GM12872 (cell line): ENCODE results near the gene PSMC3IP.
A peak's percentile ranks its signal among the peaks of the same experiment; 100 is the strongest.

Source experiments
- CTCF ChIP-seq: IDR thresholded peaks from 3 replicates; pipeline ENCODE4 v1.5.1; 2011; ENCODE audit warnings: low read depth, mild to moderate bottlenecking, low read length, moderate library complexity; ENCODE audit not compliant: insufficient read depth

PSMC3IP gene

DNA sequence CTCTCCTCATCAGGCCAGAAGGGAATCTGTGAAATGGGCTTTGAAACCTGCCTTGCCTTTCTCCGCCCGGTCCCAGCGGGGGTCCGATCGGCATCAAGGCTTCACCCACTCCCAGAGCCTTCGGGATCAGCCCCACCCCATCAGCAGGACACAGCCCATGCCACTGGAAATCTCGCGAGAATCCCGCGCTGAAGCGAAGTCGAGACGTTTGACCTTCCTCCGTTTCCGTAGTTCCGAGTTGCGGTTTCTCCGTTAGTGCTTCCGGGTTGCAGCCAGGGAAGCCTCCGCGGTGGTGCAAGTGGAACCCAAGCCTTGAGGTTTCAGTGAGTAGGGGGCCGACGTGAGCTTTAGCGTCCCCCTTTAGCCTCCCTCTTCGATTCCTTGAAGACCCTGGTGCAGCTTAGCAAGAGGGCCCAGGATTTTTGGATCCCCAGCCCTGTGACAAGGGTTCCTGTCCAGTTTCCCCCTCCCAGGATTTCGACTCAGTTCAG lies 15.6 kb downstream of the PSMC3IP start, which contains the start of gene COASY:
Gene COASY (plus strand): TSS at position 252 of the 491 bp plus-strand sequence. CDS start 475 bp downstream, outside the sequence.
- TF ChIP-seq CTCF: no peak

- no peak for TF ChIP-seq CTCF
Measured at GRCh38 chr17:42560246-42560645, 17.3 kb downstream of the PSMC3IP start.

GRCh38 chr17:42559075-42559474 lies 18.5 kb downstream of the PSMC3IP start:
- TF ChIP-seq CTCF: no peak

- peak; percentile 25; the same call in 1 of the 3 replicates for TF ChIP-seq CTCF
Measured at GRCh38 chr17:42555961-42556617, 21.4 kb downstream of the PSMC3IP start.

DNA sequence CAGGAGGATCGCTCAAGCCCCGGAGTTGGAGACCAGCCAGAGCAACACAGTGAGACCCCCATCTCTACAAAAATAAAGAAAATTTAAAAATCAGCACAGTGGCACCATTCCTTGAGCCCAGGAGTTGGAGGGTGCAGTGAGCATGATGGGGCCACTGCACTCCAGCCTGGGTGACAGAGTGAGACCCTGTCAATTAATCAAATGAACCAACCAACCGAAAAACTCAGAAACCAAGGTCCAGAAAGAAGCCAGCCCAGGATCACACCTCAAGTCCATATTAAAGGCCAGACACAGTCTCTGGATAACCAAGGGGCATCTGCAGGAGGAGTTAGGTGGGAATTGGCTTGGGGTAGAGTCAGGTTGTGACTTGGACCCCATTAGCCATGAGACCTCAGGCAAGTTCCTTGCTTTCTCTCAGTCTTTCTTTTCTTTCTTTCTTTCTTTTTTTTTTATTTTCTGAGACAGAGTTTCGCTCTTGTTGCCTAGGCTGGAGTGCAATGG lies 22.4 kb downstream of the PSMC3IP start:
- no peak for TF ChIP-seq CTCF

DNA sequence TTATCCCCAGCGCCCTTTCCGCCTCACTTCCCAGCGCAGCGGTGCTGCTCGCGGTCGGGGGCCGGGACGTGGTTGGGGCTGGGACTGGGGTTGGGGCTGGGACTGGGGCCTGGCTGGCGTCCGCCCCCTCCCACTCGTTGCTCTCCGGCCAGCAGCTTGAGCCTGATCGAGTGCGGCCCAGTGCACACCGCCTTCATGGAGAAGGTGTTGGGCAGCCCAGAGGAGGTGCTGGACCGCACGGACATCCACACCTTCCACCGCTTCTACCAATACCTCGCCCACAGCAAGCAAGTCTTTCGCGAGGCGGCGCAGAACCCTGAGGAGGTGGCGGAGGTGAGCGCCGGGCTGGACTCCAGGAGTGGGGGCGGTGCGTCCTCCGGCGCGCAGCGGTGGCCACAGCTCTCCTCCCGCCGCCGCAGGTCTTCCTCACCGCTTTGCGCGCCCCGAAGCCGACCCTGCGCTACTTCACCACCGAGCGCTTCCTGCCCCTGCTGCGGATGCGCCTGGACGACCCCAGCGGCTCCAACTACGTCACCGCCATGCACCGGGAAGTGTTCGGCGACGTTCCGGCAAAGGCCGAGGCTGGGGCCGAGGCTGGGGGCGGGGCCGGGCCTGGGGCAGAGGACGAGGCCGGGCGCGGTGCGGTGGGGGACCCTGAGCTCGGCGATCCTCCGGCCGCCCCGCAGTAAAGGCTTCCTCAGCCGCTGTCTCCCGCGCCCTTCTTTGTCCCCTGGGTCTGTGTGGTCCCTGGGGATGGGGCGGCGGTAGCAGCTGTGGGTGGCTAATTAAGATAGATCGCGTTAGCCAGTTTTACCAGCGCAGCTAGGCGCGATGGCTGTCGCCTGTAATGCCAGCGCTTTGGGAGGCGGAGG lies 23.0 kb downstream of the PSMC3IP start:
- no peak for TF ChIP-seq CTCF

DNA sequence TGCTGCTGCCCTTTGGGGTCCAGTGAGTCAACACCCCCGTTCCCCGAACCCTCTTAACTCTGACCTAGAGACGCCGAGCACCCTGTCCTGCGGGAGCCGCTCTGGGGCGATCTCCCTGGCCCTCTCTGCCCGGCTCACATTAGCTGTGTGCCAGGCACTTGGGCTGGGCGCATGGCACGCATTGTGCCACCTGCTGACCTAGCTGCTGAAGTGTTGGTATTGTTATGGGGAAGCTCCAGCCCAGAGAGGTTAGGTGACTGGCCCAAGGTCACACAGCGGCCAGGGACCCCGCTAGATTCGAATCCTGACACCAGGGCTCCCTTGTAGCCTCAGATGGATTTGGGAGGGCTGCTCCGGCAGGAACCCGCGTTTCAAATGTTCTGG lies 23.7 kb downstream of the PSMC3IP start:
- TF ChIP-seq CTCF: no peak
